ENCODE data around the gene MAST4.

DNA sequence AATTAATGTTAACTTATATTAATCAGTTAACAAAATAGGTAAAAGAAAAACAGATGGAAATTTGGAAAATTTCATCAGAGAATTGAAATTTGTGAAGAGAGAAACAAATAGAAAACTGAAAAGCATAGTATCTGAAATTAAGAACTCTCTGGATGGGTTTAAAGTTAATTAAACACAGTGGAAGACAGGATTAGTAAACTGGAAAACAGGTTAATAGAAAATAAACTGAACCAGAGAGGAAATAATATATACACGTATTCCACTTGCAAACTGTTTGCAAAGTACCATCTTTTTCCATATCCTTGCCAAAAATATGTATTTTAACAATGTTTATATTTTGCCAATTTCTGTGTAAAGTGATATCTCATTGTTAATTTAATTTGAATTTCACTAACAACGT, 342.9 kb downstream of the MAST4 start:
- TF ChIP-seq, protein P1, sequence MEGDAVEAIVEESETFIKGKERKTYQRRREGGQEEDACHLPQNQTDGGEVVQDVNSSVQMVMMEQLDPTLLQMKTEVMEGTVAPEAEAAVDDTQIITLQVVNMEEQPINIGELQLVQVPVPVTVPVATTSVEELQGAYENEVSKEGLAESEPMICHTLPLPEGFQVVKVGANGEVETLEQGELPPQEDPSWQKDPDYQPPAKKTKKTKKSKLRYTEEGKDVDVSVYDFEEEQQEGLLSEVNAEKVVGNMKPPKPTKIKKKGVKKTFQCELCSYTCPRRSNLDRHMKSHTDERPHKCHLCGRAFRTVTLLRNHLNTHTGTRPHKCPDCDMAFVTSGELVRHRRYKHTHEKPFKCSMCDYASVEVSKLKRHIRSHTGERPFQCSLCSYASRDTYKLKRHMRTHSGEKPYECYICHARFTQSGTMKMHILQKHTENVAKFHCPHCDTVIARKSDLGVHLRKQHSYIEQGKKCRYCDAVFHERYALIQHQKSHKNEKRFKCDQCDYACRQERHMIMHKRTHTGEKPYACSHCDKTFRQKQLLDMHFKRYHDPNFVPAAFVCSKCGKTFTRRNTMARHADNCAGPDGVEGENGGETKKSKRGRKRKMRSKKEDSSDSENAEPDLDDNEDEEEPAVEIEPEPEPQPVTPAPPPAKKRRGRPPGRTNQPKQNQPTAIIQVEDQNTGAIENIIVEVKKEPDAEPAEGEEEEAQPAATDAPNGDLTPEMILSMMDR (conservative IDR thresholded peaks at IDR 0.05; ENCODE audit: low read depth, low read length) = no peak
- no peak for TF ChIP-seq BHLHE40 (IDR thresholded peaks at IDR 0.05; ENCODE audit: low read depth, low read length)
- no peak for TF ChIP-seq POLR2A (IDR thresholded peaks at IDR 0.05; ENCODE audit: low read depth, low read length)
- no peak for TF ChIP-seq SMC3 (IDR thresholded peaks at IDR 0.05; ENCODE audit: low read depth, low read length)
- no peak for TF ChIP-seq MXI1 (IDR thresholded peaks at IDR 0.05; ENCODE audit: borderline replicate concordance, low read depth, low read length)
- no peak for TF ChIP-seq RAD21 (IDR thresholded peaks at IDR 0.05; ENCODE audit: low read length)
- TF ChIP-seq, protein P2, sequence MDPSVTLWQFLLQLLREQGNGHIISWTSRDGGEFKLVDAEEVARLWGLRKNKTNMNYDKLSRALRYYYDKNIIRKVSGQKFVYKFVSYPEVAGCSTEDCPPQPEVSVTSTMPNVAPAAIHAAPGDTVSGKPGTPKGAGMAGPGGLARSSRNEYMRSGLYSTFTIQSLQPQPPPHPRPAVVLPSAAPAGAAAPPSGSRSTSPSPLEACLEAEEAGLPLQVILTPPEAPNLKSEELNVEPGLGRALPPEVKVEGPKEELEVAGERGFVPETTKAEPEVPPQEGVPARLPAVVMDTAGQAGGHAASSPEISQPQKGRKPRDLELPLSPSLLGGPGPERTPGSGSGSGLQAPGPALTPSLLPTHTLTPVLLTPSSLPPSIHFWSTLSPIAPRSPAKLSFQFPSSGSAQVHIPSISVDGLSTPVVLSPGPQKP (IDR thresholded peaks at IDR 0.05; ENCODE audit: borderline replicate concordance, low read depth, low read length) = no peak
- TF ChIP-seq CEBPB (IDR thresholded peaks at IDR 0.05; ENCODE audit: low read depth, low read length) = no peak
- no peak for TF ChIP-seq RFX5 (IDR thresholded peaks at IDR 0.05; ENCODE audit: low read depth, low read length)
- no peak for TF ChIP-seq MAZ (IDR thresholded peaks at IDR 0.05; ENCODE audit: borderline replicate concordance, low read depth, low read length)

Measured in IMR-90 (cell line).